Panc1 (cell line): Measurements from ENCODE around the gene RIMKLA. TPM values are rescaled to one million over a fixed set of nuclear protein-coding genes. Genes with fewer than 3 reads are reported as not detected.

ENCODE experiments used
- ATAC-seq: fragments of 200-7000 bp; cut with Tn5 transposase; 2 replicates; pipeline ENCODE4 v1.9.1; 2020; ENCODE audit warnings: mild to moderate bottlenecking, moderate library complexity
- BruUV-seq: library from RNA; stranded (reverse); fragments of 400-500 nt; replicated peaks from 2 replicates; lab custom pipeline; 2021; lab: Mats Ljungman, UMichigan
- CTCF ChIA-PET: fragments of 300-600 bp; sonication (Branson Sonifier 250); formaldehyde crosslinking; loops from one replicate; lab custom pipeline; 2022; ENCODE audit warnings: antibody characterized with exemption; lab: Charles Lee
- POLR2A ChIA-PET: fragments of 300-600 bp; sonication (Branson Sonifier 250); formaldehyde crosslinking; loops from one replicate; lab custom pipeline; 2022; ENCODE audit warnings: antibody characterized with exemption; lab: Charles Lee
- DNase-seq: peaks from one replicate; pipeline ENCODE4 v3.0.0-alpha.2; 2010; ENCODE audit warnings: low read depth, low spot score
- H3K27ac ChIP-seq: 2 replicates; pipeline ENCODE4 v1.5.1; 2011; ENCODE audit warnings: mild to moderate bottlenecking, low read length, inconsistent platforms
- H3K27me3 ChIP-seq: fragments of 200-500 bp; sonication (Bioruptor generic); 2 replicates; pipeline ENCODE4 v1.6.0; 2014; ENCODE audit warnings: low read length, inconsistent platforms; ENCODE audit not compliant: control insufficient read depth, insufficient read depth
- H3K36me3 ChIP-seq: fragments of 200-500 bp; sonication (Bioruptor generic); 2 replicates; pipeline ENCODE4 v1.5.1; 2014; ENCODE audit warnings: inconsistent platforms, mild to moderate bottlenecking, low read length, moderate library complexity; ENCODE audit not compliant: control insufficient read depth, insufficient read depth
- H3K4me1 ChIP-seq: 2 replicates; pipeline ENCODE4 v1.5.1; 2011; ENCODE audit warnings: inconsistent platforms, mild to moderate bottlenecking, low read length, moderate library complexity; ENCODE audit not compliant: control insufficient read depth, insufficient read depth
- H3K4me3 ChIP-seq, 2 experiments: 2 replicates each; pipeline ENCODE4 v1.5.1; 2011 to 2012; ENCODE audit warnings: low read depth in 2 of 2, low read length in 2 of 2, mild to moderate bottlenecking in 2 of 2, inconsistent platforms in 1 of 2, moderate library complexity in 1 of 2
- H3K9me3 ChIP-seq: fragments of 200-500 bp; sonication (Bioruptor generic); 2 replicates; pipeline ENCODE4 v1.5.1; 2014; ENCODE audit warnings: low read depth, mild to moderate bottlenecking, inconsistent platforms, low read length, moderate library complexity; ENCODE audit not compliant: control insufficient read depth, insufficient read depth
- POLR2AphosphoS5 ChIP-seq: IDR thresholded peaks from 2 replicates; pipeline ENCODE4 v1.6.1; 2012; ENCODE audit warnings: mild to moderate bottlenecking, low read depth, low read length, moderate library complexity
- SIN3A ChIP-seq: IDR thresholded peaks from 2 replicates; pipeline ENCODE4 v1.6.1; 2012; ENCODE audit warnings: low read depth, mild to moderate bottlenecking, low read length, moderate library complexity, borderline replicate concordance; ENCODE audit not compliant: insufficient read depth
- TCF7L2 ChIP-seq: IDR thresholded peaks from 2 replicates; pipeline ENCODE4 v1.6.1; 2011; ENCODE audit warnings: mild to moderate bottlenecking, low read depth, low read length, inconsistent platforms
- in situ Hi-C: cut with HindIII; loops from 2 replicates; pipeline ENCODE4 v1.10.0; 2016; ENCODE audit warnings: low sequenced_read_pairs, low pct_unique_long_range_greater_than_20kb
- intact Hi-C: fragments of 100-400 bp; cut with micrococcal nuclease; formaldehyde crosslinking; loops from one replicate; pipeline ENCODE4 v1.10.0; 2022; ENCODE audit not compliant: unreplicated experiment
- total RNA-seq: library from RNA; stranded (reverse); gene quantifications from one replicate; pipeline ENCODE4 v1.2.1, GENCODE V29; 2021; ENCODE audit not compliant: unreplicated experiment
- TF ChIP-seq, protein P1 (sequence below), 2 experiments: IDR thresholded peaks; 2 replicates each; pipeline ENCODE4 v1.6.1; 2011 to 2012; ENCODE audit warnings: low read depth in 2 of 2, control low read depth in 1 of 2, low read length in 1 of 2, mild to moderate bottlenecking in 1 of 2, moderate library complexity in 1 of 2; ENCODE audit not compliant: insufficient read depth in 1 of 2
- TF ChIP-seq, protein P2 (sequence below): fragments of 450-650 bp; IDR thresholded peaks from 2 replicates; pipeline ENCODE4 v1.5.1; 2017; ENCODE audit warnings: mild to moderate bottlenecking

The RIMKLA gene
- total RNA-seq, 1 experiment from 2014 or later, result 13.6 TPM

DNA sequence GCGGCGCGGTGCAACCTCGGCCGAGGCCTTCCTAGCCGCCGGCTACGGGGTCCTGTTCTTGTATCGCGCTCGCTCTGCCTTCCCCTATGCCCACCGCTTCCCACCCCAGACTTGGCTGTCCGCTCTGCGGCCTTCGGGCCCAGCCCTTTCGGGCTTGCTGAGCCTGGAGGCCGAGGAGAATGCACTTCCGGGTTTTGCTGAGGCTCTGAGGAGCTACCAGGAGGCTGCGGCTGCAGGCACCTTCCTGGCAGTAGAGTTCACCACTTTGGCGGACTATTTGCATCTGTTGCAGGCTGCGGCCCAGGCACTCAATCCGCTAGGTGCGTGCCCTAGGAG is 76.1 kb downstream of the RIMKLA start:
- POLR2A ChIA-PET, result no interaction called here
- H3K27me3 ChIP-seq, result no peaks in the 10 kb centered on the region
- peak overlapping the region; percentile 98 for H3K27ac ChIP-seq
- no peak; the same call in 1 of the 2 replicates for TF ChIP-seq POLR2AphosphoS5
- TF ChIP-seq TCF7L2, result 0 out of 2 replicates have a peak, but pooled peaks have one; percentile 6
- peaks cover 13% of the 10 kb centered on the region for H3K36me3 ChIP-seq
- no peaks in the 10 kb centered on the region for H3K9me3 ChIP-seq
- CTCF ChIA-PET, result no interaction called here
- in situ Hi-C loops, result no loop called here
- BruUV-seq, result no TSS peak
- DNase-seq, result no peak
- peaks cover 16% of the 10 kb centered on the region for H3K4me1 ChIP-seq
- intact Hi-C loops, result no loop called here
- peak; percentile 80 for ATAC-seq
- peak overlapping the region; percentile 81 to 93 for H3K4me3 ChIP-seq

DNA sequence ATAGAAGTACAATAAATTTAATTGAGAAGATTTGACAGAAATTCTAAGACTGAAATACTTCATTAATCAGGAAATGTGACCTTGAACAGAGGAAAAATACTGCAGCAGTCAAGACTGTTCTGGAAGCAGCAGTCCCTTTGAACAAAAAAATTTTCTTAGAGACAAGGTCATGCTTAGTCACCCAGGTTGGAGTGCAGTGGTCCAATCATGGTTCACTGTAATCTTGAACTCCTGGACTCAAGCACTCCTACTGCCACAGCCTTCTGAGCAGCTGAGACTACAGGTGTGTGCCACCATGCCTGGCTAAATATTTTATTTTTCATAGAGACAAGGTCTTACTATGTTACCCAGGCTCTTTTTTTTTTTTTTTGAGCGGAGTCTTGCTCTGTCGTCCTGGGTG is 80.6 kb downstream of the RIMKLA start:
- no peak overlapping the region for H3K27ac ChIP-seq
- TF ChIP-seq, protein P1, sequence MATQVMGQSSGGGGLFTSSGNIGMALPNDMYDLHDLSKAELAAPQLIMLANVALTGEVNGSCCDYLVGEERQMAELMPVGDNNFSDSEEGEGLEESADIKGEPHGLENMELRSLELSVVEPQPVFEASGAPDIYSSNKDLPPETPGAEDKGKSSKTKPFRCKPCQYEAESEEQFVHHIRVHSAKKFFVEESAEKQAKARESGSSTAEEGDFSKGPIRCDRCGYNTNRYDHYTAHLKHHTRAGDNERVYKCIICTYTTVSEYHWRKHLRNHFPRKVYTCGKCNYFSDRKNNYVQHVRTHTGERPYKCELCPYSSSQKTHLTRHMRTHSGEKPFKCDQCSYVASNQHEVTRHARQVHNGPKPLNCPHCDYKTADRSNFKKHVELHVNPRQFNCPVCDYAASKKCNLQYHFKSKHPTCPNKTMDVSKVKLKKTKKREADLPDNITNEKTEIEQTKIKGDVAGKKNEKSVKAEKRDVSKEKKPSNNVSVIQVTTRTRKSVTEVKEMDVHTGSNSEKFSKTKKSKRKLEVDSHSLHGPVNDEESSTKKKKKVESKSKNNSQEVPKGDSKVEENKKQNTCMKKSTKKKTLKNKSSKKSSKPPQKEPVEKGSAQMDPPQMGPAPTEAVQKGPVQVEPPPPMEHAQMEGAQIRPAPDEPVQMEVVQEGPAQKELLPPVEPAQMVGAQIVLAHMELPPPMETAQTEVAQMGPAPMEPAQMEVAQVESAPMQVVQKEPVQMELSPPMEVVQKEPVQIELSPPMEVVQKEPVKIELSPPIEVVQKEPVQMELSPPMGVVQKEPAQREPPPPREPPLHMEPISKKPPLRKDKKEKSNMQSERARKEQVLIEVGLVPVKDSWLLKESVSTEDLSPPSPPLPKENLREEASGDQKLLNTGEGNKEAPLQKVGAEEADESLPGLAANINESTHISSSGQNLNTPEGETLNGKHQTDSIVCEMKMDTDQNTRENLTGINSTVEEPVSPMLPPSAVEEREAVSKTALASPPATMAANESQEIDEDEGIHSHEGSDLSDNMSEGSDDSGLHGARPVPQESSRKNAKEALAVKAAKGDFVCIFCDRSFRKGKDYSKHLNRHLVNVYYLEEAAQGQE (IDR thresholded peaks at IDR 0.05; ENCODE audit: insufficient read depth in 1 of 2, low read depth in 2 of 2, low read length in 1 of 2), result no peak
- peak; percentile 41; the same call in 1 of the 2 replicates for TF ChIP-seq POLR2AphosphoS5
- TF ChIP-seq, protein P2, sequence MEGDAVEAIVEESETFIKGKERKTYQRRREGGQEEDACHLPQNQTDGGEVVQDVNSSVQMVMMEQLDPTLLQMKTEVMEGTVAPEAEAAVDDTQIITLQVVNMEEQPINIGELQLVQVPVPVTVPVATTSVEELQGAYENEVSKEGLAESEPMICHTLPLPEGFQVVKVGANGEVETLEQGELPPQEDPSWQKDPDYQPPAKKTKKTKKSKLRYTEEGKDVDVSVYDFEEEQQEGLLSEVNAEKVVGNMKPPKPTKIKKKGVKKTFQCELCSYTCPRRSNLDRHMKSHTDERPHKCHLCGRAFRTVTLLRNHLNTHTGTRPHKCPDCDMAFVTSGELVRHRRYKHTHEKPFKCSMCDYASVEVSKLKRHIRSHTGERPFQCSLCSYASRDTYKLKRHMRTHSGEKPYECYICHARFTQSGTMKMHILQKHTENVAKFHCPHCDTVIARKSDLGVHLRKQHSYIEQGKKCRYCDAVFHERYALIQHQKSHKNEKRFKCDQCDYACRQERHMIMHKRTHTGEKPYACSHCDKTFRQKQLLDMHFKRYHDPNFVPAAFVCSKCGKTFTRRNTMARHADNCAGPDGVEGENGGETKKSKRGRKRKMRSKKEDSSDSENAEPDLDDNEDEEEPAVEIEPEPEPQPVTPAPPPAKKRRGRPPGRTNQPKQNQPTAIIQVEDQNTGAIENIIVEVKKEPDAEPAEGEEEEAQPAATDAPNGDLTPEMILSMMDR, result no peak
- no peak for TF ChIP-seq SIN3A
- TF ChIP-seq TCF7L2, result no peak
- no peaks in the 10 kb centered on the region for H3K9me3 ChIP-seq
- CTCF ChIA-PET, result no interaction called here
- H3K4me3 ChIP-seq, result no peak overlapping the region
- no TSS peak for BruUV-seq
- in situ Hi-C loops (no loop called here), intact Hi-C loops (loop anchor here (5.0 kb wide), 1 partner anchor 124 kb away; the partner anchor contains the start of gene FOXJ3)
- H3K4me1 ChIP-seq, result peaks cover 25% of the 10 kb centered on the region
- H3K36me3 ChIP-seq, result peaks cover 13% of the 10 kb centered on the region
- ATAC-seq, result no peak
- H3K27me3 ChIP-seq, result no peaks in the 10 kb centered on the region
- POLR2A ChIA-PET, result no interaction called here
- DNase-seq, result no peak
